Activated CD8-positive, alpha-beta memory T cell treated with anti-CD3 and anti-CD28 coated beads, Interleukin-2, amount 50 U/mL, for 48 hours (primary cell): ENCODE measurements around the gene KIAA0232.

Experiments
- DNase-seq: peaks from one replicate; pipeline ENCODE4 v3.0.0-alpha.2; 2020

Gene KIAA0232, protein sequence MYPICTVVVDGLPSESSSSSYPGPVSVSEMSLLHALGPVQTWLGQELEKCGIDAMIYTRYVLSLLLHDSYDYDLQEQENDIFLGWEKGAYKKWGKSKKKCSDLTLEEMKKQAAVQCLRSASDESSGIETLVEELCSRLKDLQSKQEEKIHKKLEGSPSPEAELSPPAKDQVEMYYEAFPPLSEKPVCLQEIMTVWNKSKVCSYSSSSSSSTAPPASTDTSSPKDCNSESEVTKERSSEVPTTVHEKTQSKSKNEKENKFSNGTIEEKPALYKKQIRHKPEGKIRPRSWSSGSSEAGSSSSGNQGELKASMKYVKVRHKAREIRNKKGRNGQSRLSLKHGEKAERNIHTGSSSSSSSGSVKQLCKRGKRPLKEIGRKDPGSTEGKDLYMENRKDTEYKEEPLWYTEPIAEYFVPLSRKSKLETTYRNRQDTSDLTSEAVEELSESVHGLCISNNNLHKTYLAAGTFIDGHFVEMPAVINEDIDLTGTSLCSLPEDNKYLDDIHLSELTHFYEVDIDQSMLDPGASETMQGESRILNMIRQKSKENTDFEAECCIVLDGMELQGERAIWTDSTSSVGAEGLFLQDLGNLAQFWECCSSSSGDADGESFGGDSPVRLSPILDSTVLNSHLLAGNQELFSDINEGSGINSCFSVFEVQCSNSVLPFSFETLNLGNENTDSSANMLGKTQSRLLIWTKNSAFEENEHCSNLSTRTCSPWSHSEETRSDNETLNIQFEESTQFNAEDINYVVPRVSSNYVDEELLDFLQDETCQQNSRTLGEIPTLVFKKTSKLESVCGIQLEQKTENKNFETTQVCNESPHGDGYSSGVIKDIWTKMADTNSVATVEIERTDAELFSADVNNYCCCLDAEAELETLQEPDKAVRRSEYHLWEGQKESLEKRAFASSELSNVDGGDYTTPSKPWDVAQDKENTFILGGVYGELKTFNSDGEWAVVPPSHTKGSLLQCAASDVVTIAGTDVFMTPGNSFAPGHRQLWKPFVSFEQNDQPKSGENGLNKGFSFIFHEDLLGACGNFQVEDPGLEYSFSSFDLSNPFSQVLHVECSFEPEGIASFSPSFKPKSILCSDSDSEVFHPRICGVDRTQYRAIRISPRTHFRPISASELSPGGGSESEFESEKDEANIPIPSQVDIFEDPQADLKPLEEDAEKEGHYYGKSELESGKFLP (N-terminal part only)

DNA sequence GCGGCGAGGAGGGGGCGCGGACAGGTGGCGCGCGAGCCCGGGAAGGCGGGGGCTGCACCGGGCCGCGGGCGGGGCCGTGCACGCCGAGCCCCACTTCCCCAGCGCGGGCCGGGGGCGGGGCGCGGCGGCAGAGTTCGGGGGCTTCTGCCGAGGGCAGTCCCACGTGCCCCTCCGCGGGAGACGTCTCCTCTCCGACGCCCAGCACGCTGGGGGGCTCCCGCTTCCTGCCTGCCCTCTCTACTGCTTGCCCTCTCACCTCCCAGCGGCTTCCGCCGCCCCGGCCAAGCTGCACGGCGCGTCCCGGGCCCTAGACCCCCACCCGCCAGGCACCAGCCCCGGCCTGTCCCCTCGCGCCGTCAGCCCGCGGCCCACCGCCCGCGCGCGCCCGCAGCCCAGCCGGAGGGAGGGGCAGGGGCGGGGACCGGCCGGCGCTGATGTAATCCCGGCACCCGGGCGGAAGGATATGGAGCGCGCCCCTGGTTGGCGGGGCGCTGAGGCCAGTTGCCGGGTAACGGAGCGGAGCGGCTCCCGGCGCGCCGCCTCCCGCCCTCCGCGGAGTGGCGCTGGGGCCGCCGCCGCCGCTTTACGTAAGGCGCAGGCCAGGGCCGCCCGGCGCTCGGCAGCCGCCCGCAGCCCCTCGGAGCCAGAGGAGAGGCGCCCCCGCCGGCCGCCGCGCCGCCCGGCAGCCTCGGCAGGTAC, at the start of gene KIAA0232:
KIAA0232 (plus strand) TSS at position 581 of the 699 bp plus-strand sequence. CDS start 41,727 bp downstream, outside the sequence.
- DNase-seq, result peak; percentile 94

DNA sequence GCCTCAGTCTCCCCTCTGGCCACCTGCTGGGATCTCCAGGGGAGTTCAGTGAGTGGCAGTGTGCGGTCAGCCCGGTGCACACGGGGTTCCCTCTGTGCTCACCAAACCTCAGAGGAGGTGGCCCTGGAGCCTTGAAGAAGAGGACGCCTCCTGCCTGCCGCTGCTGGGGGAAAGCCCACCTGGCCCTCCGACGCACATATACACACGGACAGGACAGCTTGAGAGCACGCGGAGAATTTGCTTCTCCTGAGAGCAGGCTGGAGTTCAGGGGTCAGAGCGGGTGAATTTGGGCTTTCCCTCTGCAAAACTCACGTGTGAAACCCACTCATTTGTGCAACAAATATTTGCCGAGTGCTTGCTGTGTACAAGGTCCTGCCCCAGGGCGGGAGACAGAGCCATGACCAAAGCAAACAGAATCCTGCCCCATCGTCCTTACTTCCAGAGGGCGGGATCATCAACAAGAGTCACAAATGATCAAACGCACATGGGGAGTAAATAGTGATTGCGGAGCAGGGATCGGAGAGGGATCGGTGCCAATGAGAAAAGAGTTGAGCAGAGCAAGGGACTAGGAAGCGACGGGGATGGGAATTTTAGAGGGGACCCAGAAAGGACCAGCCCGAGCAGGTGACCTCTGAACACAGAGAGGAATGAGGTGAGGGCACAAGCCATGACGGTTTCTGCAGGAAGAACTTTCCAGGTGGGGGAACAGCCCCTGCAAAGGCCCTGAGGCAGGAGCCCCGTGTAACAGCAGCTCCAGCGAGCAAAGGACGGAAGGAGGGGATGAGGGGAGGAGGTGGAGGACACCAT, 49.0 kb upstream of the KIAA0232 start:
- DNase-seq, result no peak

DNA sequence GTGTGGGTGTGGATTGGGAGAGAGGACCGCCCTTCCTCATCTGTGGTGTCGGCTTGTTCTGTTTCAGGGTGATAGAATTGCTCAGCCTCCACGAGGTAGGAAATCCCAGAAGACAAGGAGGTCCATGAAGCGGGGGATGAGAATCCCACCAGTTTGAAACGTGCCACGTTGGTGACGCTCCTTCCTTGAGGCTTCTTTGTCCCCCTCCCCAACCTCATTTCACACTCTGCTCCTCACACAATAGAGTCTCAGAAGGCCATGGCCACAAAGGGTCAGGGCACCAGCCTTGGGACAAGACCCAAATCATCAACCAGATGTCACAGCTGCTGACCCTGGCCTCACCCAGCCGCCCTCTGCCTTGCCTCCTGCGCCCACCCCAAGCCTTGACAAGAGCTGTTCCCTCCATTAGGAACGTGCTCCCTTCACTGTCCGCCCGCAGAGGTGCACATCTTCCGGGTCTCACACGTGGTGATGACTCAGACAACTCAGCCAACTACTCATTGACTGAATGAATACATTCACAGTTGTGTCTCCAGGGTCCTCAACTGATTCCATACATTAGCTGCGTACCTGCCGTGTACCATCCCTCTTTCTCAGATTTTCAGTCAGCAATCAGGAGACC, 48.3 kb upstream of the KIAA0232 start:
- DNase-seq, result no peak

DNA sequence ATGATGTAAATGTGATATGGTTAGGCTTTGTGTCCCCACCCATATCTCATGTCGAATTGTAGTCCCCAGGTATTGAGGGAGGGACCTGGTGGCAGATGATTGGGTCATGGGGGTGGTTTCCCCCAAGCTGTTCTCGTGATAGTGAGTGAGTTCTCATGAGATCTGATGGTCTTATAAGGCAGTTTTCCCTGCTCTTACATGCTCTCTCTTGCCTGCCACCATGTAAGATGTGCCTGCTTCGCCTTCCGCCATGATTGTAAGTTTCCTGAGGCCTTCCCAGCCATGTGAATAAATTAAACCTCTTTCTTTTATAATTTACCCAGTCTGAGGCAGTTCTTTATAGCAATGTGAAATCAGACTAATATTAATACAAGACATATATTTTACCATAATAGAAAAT, 42.6 kb upstream of the KIAA0232 start:
- DNase-seq, result no peak

DNA sequence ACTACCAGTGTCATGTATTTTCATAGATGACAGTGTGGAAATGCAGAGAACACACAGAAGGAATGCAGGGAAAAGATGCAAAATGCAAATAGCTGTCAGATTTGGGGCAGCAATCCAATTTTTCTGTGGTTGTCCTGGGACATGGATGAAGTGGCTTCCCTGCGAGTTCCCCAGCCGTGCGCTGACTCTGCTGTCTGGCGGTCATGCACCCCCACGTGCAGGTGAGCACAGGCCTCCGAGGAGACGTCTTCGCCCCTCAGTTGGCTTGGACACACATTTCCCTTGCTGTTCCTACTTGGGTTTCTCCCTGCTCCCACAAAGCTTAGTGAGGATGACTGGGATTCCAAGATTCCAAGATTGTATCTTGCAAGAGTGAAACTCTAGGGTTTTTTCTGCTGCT, 42.2 kb upstream of the KIAA0232 start:
- DNase-seq, result no peak

DNA sequence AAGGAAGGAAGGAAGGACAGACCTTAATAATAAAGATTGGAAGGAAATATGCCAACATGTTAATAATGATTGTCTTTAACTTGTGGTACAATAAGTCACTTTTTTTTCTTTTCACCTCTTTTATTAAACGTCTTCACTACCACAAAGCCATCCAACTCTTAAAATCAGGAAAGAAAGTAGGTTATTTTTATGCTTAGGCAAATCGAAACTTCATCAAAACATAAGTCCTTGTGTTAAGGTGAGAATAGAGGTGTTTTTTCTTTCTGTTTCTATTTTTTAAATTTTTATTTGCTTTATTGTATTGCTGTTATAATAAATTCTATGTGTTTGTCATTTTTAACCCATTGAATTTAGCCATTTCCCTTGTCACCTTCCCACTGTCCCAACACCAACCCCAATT, 40.0 kb upstream of the KIAA0232 start:
- DNase-seq, result no peak

DNA sequence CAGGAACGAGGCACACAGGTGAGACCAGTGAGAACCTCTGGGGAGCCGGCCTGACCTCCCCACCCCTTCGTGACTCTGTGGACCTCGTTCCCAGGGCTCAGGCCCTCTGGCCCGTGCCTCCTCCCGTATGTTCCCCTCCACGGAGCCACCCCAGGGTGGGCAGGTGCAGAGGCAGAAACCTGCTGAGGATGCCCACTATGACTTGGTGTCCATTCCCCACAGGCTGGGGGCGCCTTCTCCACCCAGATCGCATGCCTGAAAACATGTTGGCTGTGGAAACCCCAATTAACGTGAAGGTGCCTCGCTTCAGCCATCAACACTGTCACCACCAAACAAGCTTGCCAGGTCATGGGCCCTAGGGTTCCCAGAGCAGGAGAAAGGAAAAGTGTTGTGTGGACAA, 39.5 kb upstream of the KIAA0232 start:
- DNase-seq, result no peak

DNA sequence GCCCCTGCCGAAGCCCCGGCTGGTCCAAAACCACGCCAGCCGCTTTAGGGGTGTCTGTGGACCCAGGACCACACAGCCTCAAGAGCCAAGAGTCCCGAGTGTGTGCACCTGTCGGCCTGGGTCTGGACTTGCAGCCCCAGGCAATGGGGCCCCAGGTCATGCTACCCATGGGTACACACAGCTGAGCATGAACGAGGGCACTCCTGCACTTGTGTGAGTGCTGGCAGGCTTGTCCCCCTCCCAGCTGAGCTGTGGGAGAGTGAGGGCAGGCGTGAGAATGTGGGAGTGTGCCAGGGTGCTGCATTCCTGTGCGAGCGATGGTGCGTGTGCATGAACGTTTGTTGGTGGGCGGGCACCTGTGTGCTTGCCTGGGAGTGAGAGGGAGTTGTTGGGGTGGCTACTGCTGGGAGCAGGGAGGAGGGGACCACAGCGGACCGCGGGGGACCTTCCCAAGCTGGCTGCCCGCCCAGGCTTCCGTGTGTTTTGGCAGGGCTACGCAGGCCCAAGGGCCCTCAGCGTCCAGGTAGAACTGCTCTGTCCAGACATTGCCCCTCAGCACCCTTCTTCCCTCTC, 35.7 kb upstream of the KIAA0232 start:
- DNase-seq, result no peak

DNA sequence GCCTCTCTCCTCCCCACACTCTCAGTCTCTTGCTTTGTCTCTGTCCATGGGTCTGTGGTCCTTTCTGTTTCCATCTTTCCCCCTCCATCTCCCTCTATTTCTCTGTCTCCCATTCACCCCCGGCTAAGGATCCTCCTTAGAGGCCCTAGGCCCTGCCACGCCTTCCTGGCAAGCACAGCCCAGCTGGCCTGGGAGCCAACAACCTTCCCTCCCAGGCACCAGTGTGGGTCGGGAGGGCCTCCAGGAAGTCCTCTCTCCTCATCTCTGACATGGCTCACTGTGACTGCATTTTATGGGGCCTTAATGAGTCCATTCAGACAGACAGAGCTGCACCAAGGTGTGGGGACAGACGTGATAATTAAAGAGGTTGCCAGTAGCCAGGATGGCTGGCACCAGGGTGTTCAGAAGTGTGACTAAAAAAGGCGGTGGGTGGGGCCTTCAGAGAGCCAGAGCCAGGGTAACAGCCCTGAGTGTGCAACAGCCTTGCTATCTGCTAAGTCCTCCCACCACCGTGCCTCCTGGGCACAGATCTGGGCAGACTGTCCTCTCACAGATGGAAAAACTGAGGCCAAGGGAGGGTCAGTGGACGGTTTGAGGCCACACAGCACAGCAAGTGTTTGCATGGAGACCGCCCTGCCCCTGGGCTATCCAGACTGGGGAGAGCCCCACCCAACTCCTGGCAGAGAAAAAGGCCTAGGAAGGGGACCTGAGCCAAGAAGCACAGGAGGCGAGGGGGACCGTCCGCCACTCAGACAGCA, 35.1 kb upstream of the KIAA0232 start:
- DNase-seq, result no peak

DNA sequence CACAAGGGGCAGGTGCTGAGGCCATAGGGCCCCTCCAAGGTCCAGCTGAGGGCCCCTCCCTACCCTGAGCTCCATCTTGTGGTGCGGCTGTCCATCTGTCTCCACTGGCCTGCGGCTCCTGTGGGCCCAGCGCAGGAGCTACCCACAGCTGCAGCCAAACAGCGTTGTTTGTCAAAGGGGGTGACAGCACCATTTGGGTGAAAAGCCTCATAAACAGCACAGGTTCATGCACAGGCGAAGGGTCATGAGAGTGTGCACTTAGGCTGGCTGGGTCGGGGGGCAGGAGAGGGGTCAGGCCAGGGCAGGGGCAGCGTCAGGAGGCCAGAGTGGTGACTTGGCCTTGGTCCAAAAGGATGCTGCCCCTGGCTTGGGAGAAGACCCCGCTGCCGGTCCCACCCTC, 34.2 kb upstream of the KIAA0232 start:
- no peak for DNase-seq

DNA sequence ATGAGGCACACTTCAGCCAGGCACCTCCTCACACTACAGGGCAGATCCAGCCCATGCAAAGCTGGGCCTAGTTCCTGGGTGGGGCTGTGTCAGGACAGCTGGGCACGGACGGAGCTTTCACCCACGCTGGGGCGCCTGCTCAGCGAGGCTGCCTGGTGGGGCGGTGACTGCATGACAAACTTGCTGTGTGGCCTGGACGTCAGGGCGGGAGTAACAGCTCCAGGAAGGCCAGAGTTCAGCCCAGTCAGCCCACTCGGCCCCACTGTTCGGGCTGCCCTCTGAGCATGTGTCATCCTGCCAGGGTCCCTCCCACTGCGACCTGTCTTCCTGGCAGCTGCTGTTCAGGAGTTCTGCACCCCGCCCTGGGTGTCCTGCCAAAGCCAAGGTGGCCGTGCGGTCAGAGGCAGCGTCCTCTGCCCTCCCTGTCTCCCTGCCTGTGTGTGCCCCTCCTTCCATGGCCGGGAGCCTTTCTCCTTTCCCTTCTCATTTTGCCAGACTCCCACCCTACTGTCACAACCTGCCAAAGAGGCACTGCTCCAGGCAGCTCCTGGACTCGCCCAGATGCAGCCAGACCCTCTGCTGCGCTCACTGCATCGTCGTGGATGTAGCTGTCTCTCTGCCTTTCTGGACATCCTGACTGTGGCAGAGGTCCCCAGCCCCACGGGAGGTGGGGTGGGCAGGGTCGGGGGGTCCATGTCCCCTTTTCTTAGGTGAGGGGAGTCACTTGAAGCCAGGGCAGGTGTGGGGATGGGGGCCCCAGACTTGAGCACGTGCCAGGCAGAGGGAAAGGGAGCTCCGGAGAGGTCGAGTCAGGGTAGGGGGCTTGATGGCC, 33.0 kb upstream of the KIAA0232 start:
- no peak for DNase-seq

DNA sequence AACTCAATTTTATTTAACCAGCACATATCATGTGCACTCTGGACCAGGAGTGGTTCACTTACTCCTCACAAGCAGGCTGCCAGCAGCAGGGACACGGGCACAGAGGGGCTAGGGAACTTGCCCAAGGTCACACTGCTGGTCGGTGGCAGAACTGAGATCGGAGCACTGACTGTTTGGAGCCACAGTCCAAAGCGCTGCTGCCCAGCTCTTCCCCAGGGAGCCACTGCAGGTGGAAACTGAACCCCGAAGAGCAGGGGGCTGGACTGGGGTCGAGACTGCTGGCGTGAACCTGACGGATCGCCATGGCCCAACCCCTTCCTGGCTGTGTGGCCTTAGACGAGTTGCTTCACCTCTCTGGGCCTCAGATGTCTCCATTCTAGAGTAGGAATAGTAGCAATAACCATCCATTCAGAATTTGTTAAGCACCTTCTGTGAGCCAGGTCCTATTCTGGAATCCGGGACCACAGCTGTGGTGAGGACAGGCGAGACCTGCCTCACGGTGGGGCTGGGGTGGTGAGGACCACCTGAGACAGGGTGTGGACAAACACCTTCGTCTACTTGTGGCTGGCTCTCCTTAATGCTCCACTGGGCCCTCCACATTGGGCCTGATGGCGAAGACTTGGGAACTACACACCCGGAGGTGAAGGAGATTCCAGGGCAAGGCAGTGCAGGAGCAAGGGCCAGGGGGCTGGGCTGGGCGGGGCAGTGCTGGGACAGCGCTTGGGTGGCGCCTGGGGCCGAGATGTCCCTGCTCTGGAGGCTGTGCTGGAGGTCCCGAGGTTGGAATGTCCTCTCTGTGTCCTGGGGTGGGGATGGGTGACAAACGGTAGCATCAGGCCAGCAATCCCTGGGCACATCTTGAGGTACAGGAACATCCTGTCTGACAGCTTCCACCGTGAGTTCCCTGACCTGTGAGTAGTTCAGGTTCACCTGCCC, 32.0 kb upstream of the KIAA0232 start:
- DNase-seq, result no peak

DNA sequence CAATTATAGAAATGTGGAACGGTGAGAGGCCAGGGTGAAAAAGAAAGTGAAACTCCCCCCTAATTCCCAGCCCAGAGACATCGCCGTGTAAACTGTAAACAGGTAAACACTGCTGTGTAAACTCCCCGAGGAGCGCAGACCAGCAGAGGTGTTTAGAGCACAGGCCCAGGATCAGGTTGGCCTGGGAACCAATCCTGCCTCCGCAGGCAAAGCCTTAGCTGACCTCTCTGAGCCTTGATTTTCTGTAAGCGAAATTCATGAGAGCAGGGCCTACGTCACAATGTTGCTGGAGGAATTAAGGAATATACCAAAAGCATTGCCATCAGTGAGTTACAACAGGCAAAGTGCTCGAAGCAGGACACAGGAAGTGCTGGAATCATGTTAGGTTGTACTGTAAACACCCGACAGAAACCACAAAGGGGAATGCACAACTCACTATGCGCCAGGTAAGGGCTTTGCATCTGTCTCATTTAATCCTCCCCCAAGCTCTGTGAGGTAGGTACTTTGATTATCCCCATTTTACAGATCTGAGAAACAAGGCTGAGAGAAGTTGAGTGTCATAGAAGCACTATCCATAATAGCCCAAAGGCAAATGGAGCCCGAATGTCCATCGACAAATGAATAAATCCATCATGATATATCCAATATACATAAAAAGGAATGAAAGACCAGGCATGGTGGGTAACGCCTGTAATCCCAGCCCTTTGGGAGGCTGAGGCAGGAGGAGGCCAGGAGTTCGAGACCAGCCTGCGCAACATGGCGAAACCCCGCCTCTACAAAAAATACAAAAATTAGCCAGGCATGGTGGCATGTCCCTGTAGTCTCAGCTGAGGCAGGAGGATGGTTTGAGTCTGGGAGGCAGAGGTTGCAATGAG, 30.7 kb upstream of the KIAA0232 start:
- no peak for DNase-seq

DNA sequence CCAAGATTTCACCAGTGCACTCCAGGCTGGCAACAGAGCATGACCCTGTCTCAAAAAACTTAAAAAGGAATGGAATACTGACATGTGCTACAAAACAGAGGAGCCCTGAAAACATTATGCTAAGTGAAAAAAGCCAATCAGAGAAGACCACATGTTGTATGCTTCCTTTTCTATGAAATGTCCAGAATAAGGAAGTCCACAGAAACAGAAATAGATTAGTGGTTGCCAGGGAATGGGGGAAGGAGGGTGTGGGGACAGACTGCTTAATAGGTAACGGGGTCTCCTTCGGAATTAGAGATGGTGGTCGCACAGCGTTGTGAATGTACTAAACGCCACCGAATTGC, 30.1 kb upstream of the KIAA0232 start:
- DNase-seq, result no peak

DNA sequence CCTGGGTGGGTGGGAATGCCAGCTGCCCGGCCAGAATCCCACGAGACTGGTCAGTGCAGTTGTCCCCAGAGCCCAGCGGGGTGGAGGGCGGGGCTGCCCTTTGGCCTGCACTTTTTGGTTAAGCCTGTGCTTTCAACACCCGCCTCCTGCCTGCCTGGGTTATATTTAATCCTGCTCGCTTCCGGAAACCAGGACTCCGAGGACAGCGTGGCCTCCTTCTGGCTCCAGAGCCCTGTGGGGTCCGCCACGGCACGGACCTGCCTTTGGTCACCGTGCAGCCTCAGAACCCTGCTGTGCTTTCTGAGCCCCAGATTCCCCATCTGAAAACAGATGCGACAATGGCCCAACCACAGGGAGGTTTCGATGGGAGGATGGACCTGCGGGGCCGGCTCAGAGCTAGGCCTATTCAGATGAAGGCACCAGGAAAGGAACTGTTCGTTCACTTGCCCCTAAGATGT, 29.4 kb upstream of the KIAA0232 start:
- DNase-seq, result no peak

DNA sequence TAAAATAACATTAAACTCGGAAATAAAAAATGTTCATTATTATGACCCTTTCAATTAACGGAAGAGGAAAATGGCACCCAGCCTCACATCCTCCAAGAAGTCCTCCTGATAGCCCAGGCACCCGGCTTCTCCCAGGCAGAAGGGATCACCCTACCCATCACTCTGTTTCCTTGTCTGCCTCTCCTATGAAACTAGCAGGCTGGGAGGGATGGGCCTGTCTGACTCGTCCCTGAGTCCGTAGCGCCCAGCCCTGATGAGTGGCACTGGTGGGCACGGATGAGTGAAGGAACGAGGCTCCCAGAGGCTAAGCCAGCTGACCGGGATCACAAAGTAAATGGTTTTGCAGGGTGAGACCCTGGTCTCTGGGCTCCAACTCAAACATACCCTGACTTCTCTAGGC, 28.6 kb upstream of the KIAA0232 start:
- DNase-seq, result no peak

DNA sequence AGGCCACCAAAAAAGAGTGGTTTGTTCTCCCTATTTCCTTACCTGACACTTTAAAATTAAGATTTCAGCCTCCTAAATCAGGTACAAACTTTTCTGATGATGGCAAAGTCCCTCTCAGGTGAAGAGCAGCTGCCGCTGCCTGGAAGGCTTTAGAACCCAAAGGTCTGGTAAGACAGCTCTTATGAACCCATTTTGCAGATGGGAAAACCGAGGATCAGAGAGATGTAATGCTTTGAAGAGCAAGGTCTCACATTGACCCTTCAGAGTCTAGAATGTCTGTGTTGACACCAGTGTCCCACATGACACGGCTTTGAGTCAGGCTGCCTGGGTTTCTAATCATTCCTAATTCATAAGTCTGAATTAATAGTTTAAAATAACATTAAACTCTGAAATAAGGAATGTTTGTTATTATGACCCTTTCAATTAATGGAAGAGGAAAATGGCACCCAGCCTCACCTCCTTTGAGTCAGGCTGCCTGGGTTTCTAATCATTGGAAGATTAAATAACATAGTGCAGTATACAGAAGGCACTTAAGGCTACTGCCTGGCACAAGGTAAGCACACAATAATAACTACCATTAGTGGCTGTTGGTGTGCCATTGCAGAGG, 27.9 kb upstream of the KIAA0232 start:
- no peak for DNase-seq
